Measurements from ENCODE around the gene PCDHGB4. TPM values are rescaled to one million over a fixed set of nuclear protein-coding genes. Genes with fewer than 3 reads are reported as not detected.
"Not testable (repeated sequence)": the region's sequence is repeated elsewhere in the genome, so short reads cannot be mapped to it uniquely, and the experiment has no call there.

The PCDHGB4 gene
- total RNA-seq, 1 donor from 2014 or later, result 19.5 TPM

DNA sequence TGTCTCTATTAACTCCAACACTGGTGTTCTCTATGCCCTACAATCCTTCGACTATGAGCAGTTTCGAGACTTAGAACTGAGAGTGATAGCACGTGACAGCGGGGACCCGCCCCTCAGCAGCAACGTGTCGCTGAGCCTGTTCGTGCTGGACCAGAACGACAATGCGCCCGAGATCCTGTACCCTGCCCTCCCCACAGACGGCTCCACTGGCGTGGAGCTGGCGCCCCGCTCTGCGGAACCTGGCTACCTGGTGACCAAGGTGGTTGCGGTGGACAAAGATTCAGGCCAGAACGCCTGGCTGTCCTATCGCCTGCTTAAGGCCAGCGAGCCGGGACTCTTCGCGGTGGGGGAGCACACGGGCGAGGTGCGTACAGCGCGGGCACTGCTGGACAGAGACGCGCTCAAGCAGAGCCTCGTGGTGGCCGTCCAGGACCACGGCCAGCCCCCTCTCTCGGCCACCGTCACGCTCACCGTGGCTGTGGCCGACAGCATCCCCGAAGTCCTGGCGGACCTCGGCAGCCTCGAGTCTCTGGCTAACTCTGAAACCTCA is 35.3 kb downstream of the PCDHGB4 start:
- no peak for DNase-seq (ENCODE audit: extremely low read depth, low read depth, low spot score)

DNA sequence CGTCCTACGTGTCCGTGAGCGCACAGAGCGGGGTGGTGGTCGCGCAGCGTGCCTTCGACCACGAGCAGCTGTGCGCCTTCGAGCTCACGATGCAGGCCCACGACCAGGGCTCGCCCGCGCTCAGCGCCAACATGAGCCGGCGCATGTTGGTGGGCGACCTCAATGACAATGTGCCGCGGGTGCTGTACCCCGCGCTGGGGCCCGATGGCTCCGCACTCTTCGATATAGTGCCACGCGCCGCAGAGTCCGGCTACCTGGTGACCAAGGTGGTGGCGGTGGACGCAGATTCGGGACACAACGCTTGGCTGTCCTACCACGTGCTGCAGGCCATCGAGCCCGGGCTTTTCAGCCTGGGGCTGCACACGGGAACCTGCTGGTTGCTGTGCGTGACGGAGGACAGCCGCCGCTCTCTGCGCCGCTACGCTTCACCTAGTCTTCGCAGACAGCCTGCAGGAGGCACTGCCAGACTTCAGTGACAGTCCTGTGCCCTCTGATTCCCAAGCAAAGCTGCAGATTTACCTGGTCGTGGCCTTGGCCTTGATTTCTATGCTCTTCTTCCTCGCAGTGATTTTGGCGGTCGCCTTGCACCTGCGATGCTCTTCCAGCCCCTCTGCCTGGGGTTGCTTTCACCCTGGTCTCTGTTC is 40.4 kb downstream of the PCDHGB4 start:
- DNase-seq (ENCODE audit: extremely low read depth, low read depth, low spot score), result no peak

DNA sequence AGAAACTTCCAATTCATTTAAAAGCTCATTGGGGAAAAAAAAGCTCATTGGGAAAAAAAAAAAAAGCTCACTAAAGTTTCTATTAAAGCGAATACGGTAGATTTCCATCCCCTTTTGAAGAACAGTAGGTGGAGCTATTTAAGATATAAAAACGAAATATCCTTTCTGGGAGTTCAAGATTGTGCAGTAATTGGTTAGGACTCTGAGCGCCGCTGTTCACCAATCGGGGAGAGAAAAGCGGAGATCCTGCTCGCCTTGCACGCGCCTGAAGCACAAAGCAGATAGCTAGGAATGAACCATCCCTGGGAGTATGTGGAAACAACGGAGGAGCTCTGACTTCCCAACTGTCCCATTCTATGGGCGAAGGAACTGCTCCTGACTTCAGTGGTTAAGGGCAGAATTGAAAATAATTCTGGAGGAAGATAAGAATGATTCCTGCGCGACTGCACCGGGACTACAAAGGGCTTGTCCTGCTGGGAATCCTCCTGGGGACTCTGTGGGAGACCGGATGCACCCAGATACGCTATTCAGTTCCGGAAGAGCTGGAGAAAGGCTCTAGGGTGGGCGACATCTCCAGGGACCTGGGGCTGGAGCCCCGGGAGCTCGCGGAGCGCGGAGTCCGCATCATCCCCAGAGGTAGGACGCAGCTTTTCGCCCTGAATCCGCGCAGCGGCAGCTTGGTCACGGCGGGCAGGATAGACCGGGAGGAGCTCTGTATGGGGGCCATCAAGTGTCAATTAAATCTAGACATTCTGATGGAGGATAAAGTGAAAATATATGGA is 43.0 kb downstream of the PCDHGB4 start, which contains the start of gene PCDHGA12:
Gene PCDHGA12 (plus strand): TSS at position 176 of the 782 bp plus-strand sequence. CDS start 253 bp downstream, at position 429.
- DNase-seq (ENCODE audit: extremely low read depth, low read depth, low spot score), result no peak

DNA sequence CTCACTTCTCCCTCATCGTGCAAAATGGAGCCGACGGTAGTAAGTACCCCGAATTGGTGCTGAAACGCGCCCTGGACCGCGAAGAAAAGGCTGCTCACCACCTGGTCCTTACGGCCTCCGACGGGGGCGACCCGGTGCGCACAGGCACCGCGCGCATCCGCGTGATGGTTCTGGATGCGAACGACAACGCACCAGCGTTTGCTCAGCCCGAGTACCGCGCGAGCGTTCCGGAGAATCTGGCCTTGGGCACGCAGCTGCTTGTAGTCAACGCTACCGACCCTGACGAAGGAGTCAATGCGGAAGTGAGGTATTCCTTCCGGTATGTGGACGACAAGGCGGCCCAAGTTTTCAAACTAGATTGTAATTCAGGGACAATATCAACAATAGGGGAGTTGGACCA is 43.8 kb downstream of the PCDHGB4 start:
- no peak for DNase-seq (ENCODE audit: extremely low read depth, low read depth, low spot score)

DNA sequence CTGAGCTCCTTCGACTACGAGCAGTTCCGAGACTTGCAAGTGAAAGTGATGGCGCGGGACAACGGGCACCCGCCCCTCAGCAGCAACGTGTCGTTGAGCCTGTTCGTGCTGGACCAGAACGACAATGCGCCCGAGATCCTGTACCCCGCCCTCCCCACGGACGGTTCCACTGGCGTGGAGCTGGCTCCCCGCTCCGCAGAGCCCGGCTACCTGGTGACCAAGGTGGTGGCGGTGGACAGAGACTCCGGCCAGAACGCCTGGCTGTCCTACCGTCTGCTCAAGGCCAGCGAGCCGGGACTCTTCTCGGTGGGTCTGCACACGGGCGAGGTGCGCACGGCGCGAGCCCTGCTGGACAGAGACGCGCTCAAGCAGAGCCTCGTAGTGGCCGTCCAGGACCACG is 44.8 kb downstream of the PCDHGB4 start:
- not testable (repeated sequence) for DNase-seq (ENCODE audit: extremely low read depth, low read depth, low spot score)

DNA sequence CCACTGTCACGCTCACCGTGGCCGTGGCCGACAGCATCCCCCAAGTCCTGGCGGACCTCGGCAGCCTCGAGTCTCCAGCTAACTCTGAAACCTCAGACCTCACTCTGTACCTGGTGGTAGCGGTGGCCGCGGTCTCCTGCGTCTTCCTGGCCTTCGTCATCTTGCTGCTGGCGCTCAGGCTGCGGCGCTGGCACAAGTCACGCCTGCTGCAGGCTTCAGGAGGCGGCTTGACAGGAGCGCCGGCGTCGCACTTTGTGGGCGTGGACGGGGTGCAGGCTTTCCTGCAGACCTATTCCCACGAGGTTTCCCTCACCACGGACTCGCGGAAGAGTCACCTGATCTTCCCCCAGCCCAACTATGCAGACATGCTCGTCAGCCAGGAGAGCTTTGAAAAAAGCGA is 45.2 kb downstream of the PCDHGB4 start:
- not testable (repeated sequence) for DNase-seq (ENCODE audit: extremely low read depth, low read depth, low spot score)

DNA sequence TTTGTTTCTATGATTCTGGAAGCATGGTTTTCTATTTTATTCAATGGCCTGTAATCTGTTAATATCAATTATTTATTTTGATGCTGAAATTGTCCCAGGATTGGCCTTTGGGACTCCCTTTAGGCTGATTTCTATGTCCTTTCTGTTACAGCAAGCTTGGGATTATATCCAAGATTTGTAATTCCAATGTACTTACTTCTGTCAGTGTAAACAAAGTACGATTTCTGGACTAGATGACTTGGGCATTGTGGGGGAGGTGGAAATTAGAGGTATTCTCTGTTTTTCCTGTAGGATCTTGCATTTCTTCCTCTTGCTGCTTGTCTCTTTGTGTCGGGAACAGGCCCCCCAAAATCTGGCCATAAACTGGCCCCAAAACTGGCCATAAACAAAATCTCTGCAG is 46.5 kb downstream of the PCDHGB4 start:
- no peak for DNase-seq (ENCODE audit: extremely low read depth, low read depth, low spot score)

DNA sequence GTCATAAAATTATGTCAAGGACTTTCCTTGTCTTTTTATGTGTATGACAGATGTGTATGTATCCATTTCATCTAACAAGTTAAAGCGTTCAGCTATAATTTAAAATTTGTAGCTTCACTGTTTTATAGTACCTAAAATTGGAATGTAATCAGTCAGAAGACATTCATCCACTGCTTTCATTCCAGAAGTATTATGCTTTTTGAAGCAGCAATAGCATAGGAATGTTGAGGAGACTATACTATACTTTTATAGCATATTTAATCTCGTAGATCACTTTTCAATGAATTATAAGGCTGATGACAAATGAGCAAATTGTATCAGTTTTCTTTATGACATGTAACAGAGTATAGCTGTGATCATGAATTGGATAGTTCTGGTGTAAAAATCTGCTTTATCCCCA is 49.7 kb downstream of the PCDHGB4 start:
- no peak for DNase-seq (ENCODE audit: extremely low read depth, low read depth, low spot score)

DNA sequence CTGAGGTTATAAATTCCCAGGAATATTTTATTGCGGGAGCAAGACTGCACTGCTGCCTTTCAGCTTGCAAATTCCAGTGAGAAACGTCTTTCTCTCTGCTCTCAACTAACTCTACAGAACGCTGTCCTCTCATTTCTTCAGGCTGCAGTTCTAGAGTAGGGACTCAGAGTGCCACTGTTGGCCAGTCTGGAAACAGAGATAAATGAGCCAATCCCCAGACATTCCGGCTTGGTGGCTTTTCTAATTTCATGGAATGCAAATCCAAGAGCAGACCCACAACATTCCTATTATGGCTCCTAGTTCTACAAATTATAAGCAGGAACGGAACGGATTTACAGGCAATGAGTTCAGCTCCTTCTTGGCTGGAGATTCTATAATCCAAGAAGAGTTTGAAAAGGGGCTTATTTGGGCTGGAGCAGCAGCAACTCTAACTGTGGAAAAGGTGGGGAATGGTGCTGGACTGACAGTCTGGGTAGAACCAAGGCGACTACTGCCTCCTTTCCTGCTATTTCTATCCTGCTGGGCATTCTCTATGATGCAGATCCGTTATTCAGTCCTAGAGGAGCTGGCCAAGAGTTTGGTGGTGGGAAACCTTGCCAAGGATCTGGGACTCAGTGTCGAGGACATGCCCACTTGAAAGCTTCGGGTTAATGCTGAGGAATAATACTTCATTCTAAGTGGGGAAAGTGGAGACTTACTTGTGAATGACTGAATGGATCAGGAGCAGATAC is 52.1 kb downstream of the PCDHGB4 start:
- no peak for DNase-seq (ENCODE audit: extremely low read depth, low read depth, low spot score)

Other genes with a start within 250 kb of the PCDHGB4 start
- 0.05 and 0.06 TPM in 2 replicates for gene PCDHB6, start 237.6 kb upstream of the PCDHGB4 start, total RNA-seq
- 1.6 and 2.4 TPM in 2 replicates for gene PCDHB7, start 215.1 kb upstream of the PCDHGB4 start, total RNA-seq
- gene PCDHB8, start 209.9 kb upstream of the PCDHGB4 start, total RNA-seq, result 0.34 and 0.88 TPM in 2 replicates
- 0.05 and 1.1 TPM in 2 replicates for gene PCDHB16, start 205.3 kb upstream of the PCDHGB4 start, total RNA-seq
- gene PCDHB9, start 200.5 kb upstream of the PCDHGB4 start, total RNA-seq, result 0.15 and 0.41 TPM in 2 replicates
- 1.1 and 1.3 TPM in 2 replicates for gene PCDHB10, start 195.3 kb upstream of the PCDHGB4 start, total RNA-seq
- gene PCDHB11, start 188.1 kb upstream of the PCDHGB4 start, total RNA-seq, result 0.58 and 1.5 TPM in 2 replicates
- 0.19 and 0.58 TPM in 2 replicates for gene PCDHB12, start 179.0 kb upstream of the PCDHGB4 start, total RNA-seq
- gene PCDHB13, start 173.8 kb upstream of the PCDHGB4 start, total RNA-seq, result 1.8 and 3.0 TPM in 2 replicates
- 1.6 and 6.7 TPM in 2 replicates for gene PCDHB14, start 164.4 kb upstream of the PCDHGB4 start, total RNA-seq
- gene PCDHB15, start 142.3 kb upstream of the PCDHGB4 start, total RNA-seq, result 0.97 and 1.7 TPM in 2 replicates
- gene SLC25A2, start 83.6 kb upstream of the PCDHGB4 start, total RNA-seq, result 0.76 TPM in 1 of 2 replicates, not detected in the other
- gene TAF7, start 66.9 kb upstream of the PCDHGB4 start, total RNA-seq, result 51.0 and 52.6 TPM in 2 replicates
- gene PCDHGA1, start 57.2 kb upstream of the PCDHGB4 start, total RNA-seq, result 0.39 and 1.2 TPM in 2 replicates
- 2.6 and 4.1 TPM in 2 replicates for gene PCDHGA2, start 48.9 kb upstream of the PCDHGB4 start, total RNA-seq
- 1.6 and 4.0 TPM in 2 replicates for gene PCDHGA3, start 43.9 kb upstream of the PCDHGB4 start, total RNA-seq
- 0.82 and 2.3 TPM in 2 replicates for gene PCDHGB1, start 37.6 kb upstream of the PCDHGB4 start, total RNA-seq
- 5.7 and 9.2 TPM in 2 replicates for gene PCDHGA4, start 32.7 kb upstream of the PCDHGB4 start, total RNA-seq
- gene PCDHGB2, start 27.7 kb upstream of the PCDHGB4 start, total RNA-seq, result 3.8 and 4.7 TPM in 2 replicates
- gene PCDHGA5, start 23.5 kb upstream of the PCDHGB4 start, total RNA-seq, result 0.82 and 2.1 TPM in 2 replicates
- 2.6 and 5.5 TPM in 2 replicates for gene PCDHGB3, start 17.5 kb upstream of the PCDHGB4 start, total RNA-seq
- gene PCDHGA6, start 13.8 kb upstream of the PCDHGB4 start, total RNA-seq, result 4.5 and 6.6 TPM in 2 replicates
- 3.6 and 5.3 TPM in 2 replicates for gene PCDHGA7, start 5.0 kb upstream of the PCDHGB4 start, total RNA-seq
- gene PCDHGA8, start 4.9 kb downstream of the PCDHGB4 start, total RNA-seq, result 0.92 and 2.3 TPM in 2 replicates
- 17.5 and 27.2 TPM in 2 replicates for gene PCDHGB5, start 10.2 kb downstream of the PCDHGB4 start, total RNA-seq
- 3.3 and 4.5 TPM in 2 replicates for gene PCDHGA9, start 15.1 kb downstream of the PCDHGB4 start, total RNA-seq
- 1.8 and 6.2 TPM in 2 replicates for gene PCDHGB6, start 20.3 kb downstream of the PCDHGB4 start, total RNA-seq
- gene PCDHGA10, start 25.3 kb downstream of the PCDHGB4 start, total RNA-seq, result 4.0 and 12.4 TPM in 2 replicates
- 14.1 and 23.4 TPM in 2 replicates for gene PCDHGB7, start 30.0 kb downstream of the PCDHGB4 start, total RNA-seq
- 12.3 and 17.5 TPM in 2 replicates for gene PCDHGA11, start 33.4 kb downstream of the PCDHGB4 start, total RNA-seq
- 10.5 and 23.0 TPM in 2 replicates for gene PCDHGA12, start 42.8 kb downstream of the PCDHGB4 start, total RNA-seq
- gene PCDHGC3, start 88.3 kb downstream of the PCDHGB4 start, total RNA-seq, result 24.3 and 43.0 TPM in 2 replicates
- 0.44 and 2.5 TPM in 2 replicates for gene PCDHGC4, start 97.3 kb downstream of the PCDHGB4 start, total RNA-seq
- gene PCDHGC5, start 101.4 kb downstream of the PCDHGB4 start, total RNA-seq, result 0.24 and 2.5 TPM in 2 replicates
- gene DIAPH1, start 231.3 kb downstream of the PCDHGB4 start, total RNA-seq, result 78.6 and 94.1 TPM in 2 replicates
- 30.9 and 43.3 TPM in 2 replicates for gene HDAC3, start 249.2 kb downstream of the PCDHGB4 start, total RNA-seq
- 8.5 and 12.2 TPM in 2 replicates for gene RELL2, start 249.3 kb downstream of the PCDHGB4 start, total RNA-seq

All from glomerular endothelial cell (primary cell).